ENCODE measurements around the gene GREB1.

The GREB1 gene

GRCh38 chr2:11655495-11655894, 121.7 kb downstream of the GREB1 start:
- POLR2A ChIA-PET = no interaction called here
- no peak for TF ChIP-seq SP1 (IDR thresholded peaks at IDR 0.05)
- no peak for TF ChIP-seq LEF1 (IDR thresholded peaks at IDR 0.05; ENCODE audit: borderline replicate concordance)
- TF ChIP-seq PKNOX1 (IDR thresholded peaks at IDR 0.05) = peak; percentile 74
- CTCF ChIA-PET = interaction anchor here (1.0 kb wide), 1 partner anchor 13 kb away, joined by 3 read pairs; no protein-coding TSS in a partner anchor
- DNase-seq (ENCODE audit: extremely low spot score) = no peak

- ChIA-PET CTCF (no interaction called here), POLR2A (no interaction called here)
- DNase-seq (ENCODE audit: extremely low spot score) = no peak
- TF ChIP-seq PKNOX1 (IDR thresholded peaks at IDR 0.05) (no peak), ELF4 (IDR thresholded peaks at IDR 0.05) (no peak), L3MBTL2 (conservative IDR thresholded peaks at IDR 0.05) (no peak), LEF1 (IDR thresholded peaks at IDR 0.05; ENCODE audit: borderline replicate concordance) (no peak), FOXM1 (IDR thresholded peaks at IDR 0.05; ENCODE audit: borderline replicate concordance) (no peak), HDGF (IDR thresholded peaks at IDR 0.05; ENCODE audit: borderline replicate concordance) (no peak), FOXA1 (IDR thresholded peaks at IDR 0.05) (no peak), ARNT (IDR thresholded peaks at IDR 0.05) (no peak), CTBP1 (IDR thresholded peaks at IDR 0.05; ENCODE audit: borderline replicate concordance) (no peak), SP1 (IDR thresholded peaks at IDR 0.05) (no peak), FOXK2 (IDR thresholded peaks at IDR 0.05) (no peak), NFRKB (IDR thresholded peaks at IDR 0.05) (no peak), SUZ12 (IDR thresholded peaks at IDR 0.05) (no peak), BHLHE40 (IDR thresholded peaks at IDR 0.05; ENCODE audit: borderline replicate concordance) (no peak), ZNF384 (IDR thresholded peaks at IDR 0.05) (no peak), TARDBP (IDR thresholded peaks at IDR 0.05) (no peak)
Measured at GRCh38 chr2:11656252-11656651, 122.4 kb downstream of the GREB1 start.

GRCh38 chr2:11656671-11657101, 122.8 kb downstream of the GREB1 start:
- TF ChIP-seq L3MBTL2 (conservative IDR thresholded peaks at IDR 0.05) = no peak
- TF ChIP-seq BHLHE40 (IDR thresholded peaks at IDR 0.05; ENCODE audit: borderline replicate concordance) = no peak
- ChIA-PET POLR2A (no interaction called here), CTCF (no interaction called here)
- no peak for DNase-seq (ENCODE audit: extremely low spot score)

- TF ChIP-seq ZNF384 (IDR thresholded peaks at IDR 0.05) (no peak), SUZ12 (IDR thresholded peaks at IDR 0.05) (no peak), CTBP1 (IDR thresholded peaks at IDR 0.05; ENCODE audit: borderline replicate concordance) (no peak), TARDBP (IDR thresholded peaks at IDR 0.05) (no peak), ELF4 (IDR thresholded peaks at IDR 0.05) (no peak), FOXA1 (IDR thresholded peaks at IDR 0.05) (no peak), ARNT (IDR thresholded peaks at IDR 0.05) (no peak), BHLHE40 (IDR thresholded peaks at IDR 0.05; ENCODE audit: borderline replicate concordance) (no peak), L3MBTL2 (conservative IDR thresholded peaks at IDR 0.05) (no peak), HDGF (IDR thresholded peaks at IDR 0.05; ENCODE audit: borderline replicate concordance) (no peak), FOXM1 (IDR thresholded peaks at IDR 0.05; ENCODE audit: borderline replicate concordance) (no peak)
- no peak for DNase-seq (ENCODE audit: extremely low spot score)
- ChIA-PET POLR2A (no interaction called here), CTCF (no interaction called here)
Measured at GRCh38 chr2:11657195-11657594, 123.3 kb downstream of the GREB1 start.

- no peak for TF ChIP-seq NFRKB (IDR thresholded peaks at IDR 0.05)
- TF ChIP-seq LEF1 (IDR thresholded peaks at IDR 0.05; ENCODE audit: borderline replicate concordance) = no peak
- TF ChIP-seq SP1 (IDR thresholded peaks at IDR 0.05) = no peak
- no peak for TF ChIP-seq PKNOX1 (IDR thresholded peaks at IDR 0.05)
- no peak for TF ChIP-seq BHLHE40 (IDR thresholded peaks at IDR 0.05; ENCODE audit: borderline replicate concordance)
- TF ChIP-seq FOXA1 (IDR thresholded peaks at IDR 0.05) = no peak
- TF ChIP-seq CTBP1 (IDR thresholded peaks at IDR 0.05; ENCODE audit: borderline replicate concordance) = no peak
- no peak for TF ChIP-seq ELF4 (IDR thresholded peaks at IDR 0.05)
- no peak for TF ChIP-seq SUZ12 (IDR thresholded peaks at IDR 0.05)
- no peak for TF ChIP-seq FOXK2 (IDR thresholded peaks at IDR 0.05)
- no peak for TF ChIP-seq ARNT (IDR thresholded peaks at IDR 0.05)
- TF ChIP-seq FOXM1 (IDR thresholded peaks at IDR 0.05; ENCODE audit: borderline replicate concordance) = no peak
- no peak for TF ChIP-seq L3MBTL2 (conservative IDR thresholded peaks at IDR 0.05)
- no peak for TF ChIP-seq HDGF (IDR thresholded peaks at IDR 0.05; ENCODE audit: borderline replicate concordance)
- no peak for TF ChIP-seq ZNF384 (IDR thresholded peaks at IDR 0.05)
- CTCF ChIA-PET = no interaction called here
- POLR2A ChIA-PET = no interaction called here
- no peak for DNase-seq (ENCODE audit: extremely low spot score)
Measured at GRCh38 chr2:11657646-11658045, 123.8 kb downstream of the GREB1 start.

- DNase-seq (ENCODE audit: extremely low spot score) = no peak
- ChIA-PET CTCF (no interaction called here), POLR2A (no interaction called here)
- no peak for TF ChIP-seq PKNOX1 (IDR thresholded peaks at IDR 0.05)
- no peak for TF ChIP-seq ARNT (IDR thresholded peaks at IDR 0.05)
- no peak for TF ChIP-seq TARDBP (IDR thresholded peaks at IDR 0.05)
- no peak for TF ChIP-seq BHLHE40 (IDR thresholded peaks at IDR 0.05; ENCODE audit: borderline replicate concordance)
- no peak for TF ChIP-seq L3MBTL2 (conservative IDR thresholded peaks at IDR 0.05)
- TF ChIP-seq SUZ12 (IDR thresholded peaks at IDR 0.05) = no peak
- no peak for TF ChIP-seq SP1 (IDR thresholded peaks at IDR 0.05)
- TF ChIP-seq HDGF (IDR thresholded peaks at IDR 0.05; ENCODE audit: borderline replicate concordance) = no peak
- no peak for TF ChIP-seq NFRKB (IDR thresholded peaks at IDR 0.05)
- TF ChIP-seq FOXK2 (IDR thresholded peaks at IDR 0.05) = no peak
Measured at GRCh38 chr2:11658208-11659114, 124.6 kb downstream of the GREB1 start.

Measured in HEK293T (cell line).